Activated gamma-delta T cell treated with anti-CD3 and anti-CD28 coated beads, Interleukin-2, amount 50 U/mL, for 16 hours (primary cell): ENCODE results near the gene KMT2B.
A peak's percentile ranks its signal among the peaks of the same experiment; 100 is the strongest.

Experiments used
- DNase-seq: peaks from one replicate; pipeline ENCODE4 v3.0.0-alpha.2; 2020; ENCODE audit warnings: low read depth

The KMT2B gene

DNA sequence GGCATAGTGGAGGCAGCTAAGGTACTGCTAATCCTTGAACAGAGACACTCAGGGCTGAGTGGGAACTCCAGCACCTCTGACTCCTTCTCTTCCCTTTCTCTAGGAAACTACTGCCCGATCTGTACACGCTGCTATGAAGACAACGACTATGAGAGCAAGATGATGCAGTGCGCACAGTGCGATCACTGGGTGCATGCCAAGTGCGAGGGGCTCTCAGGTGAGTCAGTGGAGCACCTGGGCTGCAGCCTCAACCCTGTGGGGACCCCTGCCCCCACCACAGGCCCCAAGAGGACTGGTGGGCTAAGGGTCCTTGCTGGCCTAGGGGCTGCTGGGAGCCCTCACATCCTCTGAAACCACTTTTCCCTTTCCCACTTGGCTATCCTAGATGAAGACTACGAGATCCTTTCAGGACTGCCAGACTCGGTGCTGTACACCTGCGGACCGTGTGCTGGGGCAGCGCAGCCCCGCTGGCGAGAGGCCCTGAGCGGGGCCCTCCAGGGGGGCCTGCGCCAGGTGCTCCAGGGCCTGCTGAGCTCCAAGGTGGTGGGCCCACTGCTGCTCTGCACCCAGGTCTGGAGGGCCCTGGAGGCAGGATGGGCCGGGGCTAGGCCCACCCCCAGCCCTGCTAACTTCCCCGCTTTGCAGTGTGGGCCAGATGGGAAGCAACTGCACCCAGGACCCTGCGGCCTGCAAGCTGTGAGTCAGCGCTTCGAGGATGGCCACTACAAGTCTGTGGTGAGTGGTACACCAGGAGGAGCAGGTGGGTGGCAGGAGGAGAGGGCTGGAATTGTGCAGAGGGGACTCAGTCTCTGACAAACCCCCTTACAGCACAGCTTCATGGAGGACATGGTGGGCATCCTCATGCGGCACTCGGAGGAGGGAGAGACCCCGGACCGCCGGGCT is 9.5 kb downstream of the KMT2B start:
- DNase-seq = no peak

DNA sequence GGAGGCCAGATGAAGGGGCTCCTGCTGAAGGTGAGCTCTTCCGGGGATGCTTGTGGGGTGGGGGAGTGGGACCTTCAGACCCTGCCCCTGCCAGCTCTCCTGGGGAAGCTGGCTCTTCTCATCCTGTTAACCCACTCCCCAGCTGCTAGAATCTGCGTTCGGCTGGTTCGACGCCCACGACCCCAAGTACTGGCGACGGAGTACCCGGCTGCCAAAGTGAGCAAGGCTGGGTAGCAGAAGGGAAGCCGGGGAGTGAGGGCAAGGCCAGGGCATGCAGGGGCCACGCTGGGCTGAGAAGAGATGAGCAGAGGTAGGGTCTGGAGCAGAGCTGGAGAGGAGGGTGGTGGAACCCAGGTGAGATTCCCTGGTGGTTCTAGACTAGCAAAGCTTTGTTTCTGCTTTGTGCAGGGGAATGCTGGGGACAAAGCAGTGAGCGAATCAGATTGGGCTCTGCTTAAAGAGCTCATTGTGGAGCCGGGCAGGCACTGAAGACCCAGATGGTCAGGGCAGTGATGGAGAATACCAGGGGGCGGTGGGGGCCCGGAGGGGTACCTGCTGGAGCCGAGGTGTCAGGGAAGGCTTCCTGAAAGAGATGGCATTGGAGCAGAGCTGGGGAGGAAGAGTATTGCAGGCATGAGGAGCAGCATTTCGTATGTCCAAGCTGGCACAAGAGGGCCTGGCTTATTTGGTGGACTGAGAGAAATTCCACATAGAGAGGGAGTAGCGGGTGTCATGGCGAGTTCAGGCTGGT is 10.3 kb downstream of the KMT2B start:
- DNase-seq = no peak

DNA sequence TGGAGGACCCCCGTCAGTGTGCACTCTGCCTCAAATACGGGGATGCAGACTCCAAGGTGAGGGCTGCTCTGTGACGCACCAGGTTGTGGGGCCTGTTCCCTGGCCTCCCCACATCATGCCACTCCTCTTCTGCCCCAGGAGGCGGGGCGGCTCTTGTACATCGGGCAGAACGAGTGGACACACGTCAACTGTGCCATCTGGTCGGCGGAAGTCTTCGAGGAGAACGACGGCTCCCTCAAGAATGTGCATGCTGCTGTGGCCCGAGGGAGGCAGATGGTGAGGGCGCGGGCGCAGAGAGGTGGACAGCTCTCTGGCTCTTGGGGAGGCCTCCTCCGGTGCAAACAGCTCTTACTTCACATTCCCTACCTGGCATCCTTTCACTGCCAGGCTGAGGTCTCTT is 11.2 kb downstream of the KMT2B start:
- no peak for DNase-seq

DNA sequence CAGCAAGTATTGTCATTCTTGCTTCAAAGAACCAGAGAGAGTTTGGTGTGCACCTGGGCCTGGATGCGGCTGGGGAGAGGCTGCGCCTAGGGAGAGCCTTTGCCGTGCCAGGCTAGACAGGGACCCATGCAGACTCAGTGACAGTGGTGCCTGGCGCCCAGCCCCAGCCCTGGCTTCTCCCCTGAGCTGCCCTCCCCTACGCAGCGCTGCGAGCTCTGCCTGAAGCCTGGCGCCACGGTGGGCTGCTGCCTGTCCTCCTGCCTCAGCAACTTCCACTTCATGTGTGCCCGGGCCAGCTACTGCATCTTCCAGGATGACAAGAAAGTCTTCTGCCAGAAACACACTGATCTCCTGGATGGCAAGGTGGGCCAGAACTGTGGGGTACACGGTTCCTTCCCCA is 12.0 kb downstream of the KMT2B start:
- DNase-seq = no peak

GRCh38 chr19:35730326-35730725 is 12.5 kb downstream of the KMT2B start:
- DNase-seq = no peak

DNA sequence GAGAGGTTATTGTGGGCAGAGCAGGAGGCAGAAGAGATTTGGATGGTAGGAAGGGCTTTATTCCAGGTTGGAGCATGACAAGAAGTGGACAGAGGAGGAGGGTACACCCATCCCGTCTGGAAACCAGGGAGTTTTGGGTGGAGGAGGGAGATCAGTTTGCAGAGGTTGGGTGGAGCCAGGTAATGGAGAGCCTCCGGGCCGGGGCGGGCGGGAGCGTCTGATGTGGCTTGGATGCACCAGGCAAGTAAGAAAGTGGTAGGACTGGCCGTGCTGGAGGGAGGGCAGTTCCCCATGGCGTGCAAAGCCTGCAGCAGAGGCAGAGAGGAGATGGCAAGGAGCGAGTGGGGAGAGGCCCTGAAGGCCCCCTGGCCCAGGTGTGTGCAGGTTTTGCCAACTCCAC is 13.6 kb downstream of the KMT2B start:
- DNase-seq = no peak

DNA sequence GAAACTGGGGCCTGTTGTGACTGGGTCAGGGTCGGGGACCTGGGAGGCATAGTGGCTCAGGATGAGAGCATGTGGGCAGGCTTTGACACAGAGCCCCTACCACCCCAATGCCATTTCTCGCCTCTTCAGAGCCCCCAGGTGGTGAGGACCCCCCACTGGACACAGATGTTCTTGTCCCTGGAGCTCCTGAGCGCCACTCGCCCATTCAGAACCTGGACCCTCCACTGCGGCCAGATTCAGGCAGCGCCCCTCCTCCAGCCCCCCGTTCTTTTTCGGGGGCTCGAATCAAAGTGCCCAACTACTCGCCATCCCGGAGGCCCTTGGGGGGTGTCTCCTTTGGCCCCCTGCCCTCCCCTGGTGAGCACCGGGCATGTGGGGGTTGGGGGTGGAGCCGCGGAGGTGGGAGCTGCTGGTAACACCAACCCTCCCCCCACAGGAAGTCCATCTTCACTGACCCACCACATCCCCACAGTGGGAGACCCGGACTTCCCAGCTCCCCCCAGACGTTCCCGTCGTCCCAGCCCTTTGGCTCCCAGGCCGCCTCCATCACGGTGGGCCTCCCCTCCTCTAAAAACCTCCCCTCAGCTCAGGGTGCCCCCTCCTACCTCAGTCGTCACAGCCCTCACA is 14.1 kb downstream of the KMT2B start:
- no peak for DNase-seq

GRCh38 chr19:35732540-35733179 is 14.9 kb downstream of the KMT2B start:
- DNase-seq = no peak

DNA sequence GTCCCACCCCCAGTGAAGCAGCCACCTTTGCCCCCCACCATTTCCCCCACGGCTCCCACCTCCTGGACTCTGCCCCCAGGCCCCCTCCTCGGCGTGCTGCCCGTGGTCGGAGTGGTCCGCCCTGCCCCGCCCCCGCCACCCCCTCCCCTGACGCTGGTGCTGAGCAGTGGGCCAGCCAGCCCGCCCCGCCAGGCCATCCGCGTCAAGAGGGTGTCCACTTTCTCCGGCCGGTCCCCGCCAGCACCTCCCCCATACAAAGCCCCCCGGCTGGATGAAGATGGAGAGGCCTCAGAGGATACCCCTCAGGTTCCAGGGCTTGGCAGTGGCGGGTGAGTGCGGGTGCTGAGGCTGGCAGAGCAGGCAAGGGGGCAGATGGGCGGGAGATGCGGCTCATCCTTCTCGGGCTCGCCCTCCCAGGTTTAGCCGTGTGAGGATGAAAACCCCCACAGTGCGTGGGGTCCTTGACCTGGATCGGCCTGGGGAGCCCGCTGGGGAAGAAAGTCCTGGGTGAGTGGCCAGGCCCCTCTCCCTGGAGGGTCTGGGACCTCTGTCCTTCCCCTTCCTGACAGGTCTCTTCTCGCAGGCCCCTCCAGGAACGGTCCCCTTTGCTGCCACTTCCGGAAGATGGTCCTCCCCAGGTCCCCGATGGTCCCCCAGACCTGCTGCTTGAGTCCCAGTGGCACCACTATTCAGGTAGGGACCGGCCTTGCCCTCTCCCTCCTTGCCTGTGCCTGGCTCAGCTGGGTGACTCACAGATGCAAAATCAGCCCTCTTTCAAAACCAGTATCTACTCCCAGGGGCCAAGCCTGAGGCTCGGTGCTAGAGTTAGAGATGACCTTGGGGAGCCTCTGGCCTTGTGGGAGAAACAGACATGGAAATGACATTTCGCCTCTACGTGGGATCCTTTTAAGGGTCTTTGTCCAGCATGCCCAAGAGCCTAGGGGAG is 15.7 kb downstream of the KMT2B start:
- DNase-seq = no peak

DNA sequence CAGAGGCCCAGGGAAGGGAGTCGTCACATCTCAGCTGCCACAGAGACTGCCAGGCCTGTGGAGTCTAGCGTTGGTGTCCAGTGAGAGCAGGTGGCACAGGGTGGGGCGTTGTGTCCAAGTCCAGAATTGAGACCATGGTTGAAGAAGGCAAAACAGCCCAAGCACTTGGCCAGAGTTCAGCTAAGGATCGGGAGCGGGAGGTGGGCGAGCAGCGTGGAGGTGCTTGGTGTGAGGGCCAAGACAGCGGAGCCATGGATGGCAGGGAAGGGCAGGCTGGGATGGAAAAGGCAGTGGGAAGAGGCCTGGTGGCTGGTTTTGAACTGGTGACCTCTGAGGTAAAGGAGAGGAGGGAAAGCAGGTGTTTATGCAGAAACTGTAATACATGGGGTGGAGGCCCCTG is 16.5 kb downstream of the KMT2B start:
- DNase-seq = no peak

DNA sequence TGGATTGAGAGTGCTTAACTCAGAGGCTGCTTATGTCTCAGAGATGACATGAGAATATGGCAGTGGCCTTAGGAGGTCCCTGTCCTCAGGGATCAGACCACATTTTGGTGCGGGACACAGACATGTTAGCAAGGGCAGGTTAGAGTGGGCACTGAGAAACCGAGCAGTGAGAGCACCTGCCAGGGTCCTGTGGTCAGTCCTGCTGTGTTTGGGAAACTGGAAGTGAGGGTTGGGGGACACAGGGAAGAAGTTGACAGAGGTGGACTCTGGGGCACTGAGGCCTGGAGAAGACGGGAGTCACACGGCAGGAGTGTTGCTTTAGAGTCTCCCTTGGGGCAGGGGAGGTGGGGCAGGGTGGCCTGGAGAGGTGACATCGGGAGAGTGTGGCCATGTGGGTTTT is 17.1 kb downstream of the KMT2B start:
- no peak for DNase-seq

- no peak for DNase-seq
Observed at GRCh38 chr19:35736913-35737886, 19.4 kb downstream of the KMT2B start.

GRCh38 chr19:35738021-35738886 is 20.5 kb downstream of the KMT2B start:
- DNase-seq = no peak

DNA sequence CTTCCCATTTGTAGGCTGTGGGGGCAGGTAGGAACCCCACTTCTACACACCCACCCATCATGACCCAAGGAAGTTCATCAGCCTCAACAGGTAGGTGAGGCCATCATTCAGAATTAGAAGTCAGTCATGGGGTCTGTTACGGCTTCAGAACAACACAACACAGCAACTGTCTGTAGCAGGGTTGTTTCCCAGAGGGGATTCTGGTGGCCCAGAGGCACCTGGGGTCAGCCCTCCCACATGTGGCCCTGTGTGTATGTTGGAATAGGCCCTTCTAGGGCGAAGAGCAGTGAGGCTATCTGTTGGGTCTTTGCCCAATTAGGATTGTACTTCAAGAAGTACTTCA is 21.1 kb downstream of the KMT2B start:
- no peak for DNase-seq

GRCh38 chr19:35739275-35740107 is 21.7 kb downstream of the KMT2B start:
- no peak for DNase-seq

GRCh38 chr19:35740108-35740422 is 22.3 kb downstream of the KMT2B start:
- no peak for DNase-seq

- peak; percentile 94 for DNase-seq
Observed at GRCh38 chr19:35740423-35741202, 22.8 kb downstream of the KMT2B start.

GRCh38 chr19:35741203-35741515 is 23.4 kb downstream of the KMT2B start:
- no peak for DNase-seq
